Measurements from ENCODE around the gene CCDC57. TPM values are rescaled to one million over a fixed set of nuclear protein-coding genes. Genes with fewer than 3 reads are reported as not detected.

The CCDC57 gene
- total and polyA plus RNA-seq, 2 of the 4 experiments (the other 2 are of a cell fraction), result 7.3 to 31.3 TPM

GRCh38 chr17:82250868-82251500 lies 38.3 kb upstream of the CCDC57 start:
- Histone ChIP-seq H2BK15ac (ENCODE audit: low read depth, low read length) (no peak overlapping the region), H3K18ac (ENCODE audit: low read depth, low read length) (no peak overlapping the region), H3K27me3 (ENCODE audit: control insufficient read depth, insufficient read depth, low read length) (no peaks in the 10 kb centered on the region), H2AK5ac (ENCODE audit: low read depth, low read length) (no peak overlapping the region), H3K36me3 (ENCODE audit: control insufficient read depth, insufficient read depth, low read length) (peaks cover 85% of the 10 kb centered on the region), H2BK5ac (ENCODE audit: low read depth, low read length, poor library complexity, severe bottlenecking) (no peak overlapping the region), H3K4ac (ENCODE audit: low read depth, low read length) (no peak overlapping the region), H3K79me1 (ENCODE audit: low read depth in 1 of 2, low read length in 2 of 2) (peaks cover 27 to 84% of the 10 kb centered on the region in 2 experiments), H4K5ac (ENCODE audit: low read depth, low read length) (no peak overlapping the region), H3K4me1 (ENCODE audit: control insufficient read depth, insufficient read depth, low read length) (peaks cover 4% of the 10 kb centered on the region; the same call in 1 of the 2 replicates), H3K9me1 (ENCODE audit: insufficient read depth, low read length) (no peaks in the 10 kb centered on the region), H4K8ac (ENCODE audit: low read depth in 2 of 2, low read length in 2 of 2) (no peak overlapping the region), H3K4me2 (ENCODE audit: low read depth, low read length) (no peak overlapping the region), H3K27ac (ENCODE audit: insufficient read depth, low read length) (no peak overlapping the region; the same call in 1 of the 2 replicates), H3K14ac (replicated peaks; ENCODE audit: low read depth, low read length) (no peak overlapping the region), H3K9me3 (ENCODE audit: control insufficient read depth, insufficient read depth, low read length) (no peaks in the 10 kb centered on the region), H2BK120ac (ENCODE audit: low read depth, low read length) (no peak overlapping the region), H2AFZ (replicated peaks; ENCODE audit: low read length, poor library complexity) (no peak overlapping the region), H3K9ac (ENCODE audit: low read depth, low read length) (no peak overlapping the region), H4K91ac (ENCODE audit: insufficient read depth, low read depth, low read length) (no peak overlapping the region), H4K20me1 (ENCODE audit: insufficient read depth, low read length) (peaks cover 85% of the 10 kb centered on the region), H3K56ac (ENCODE audit: extremely low read depth, insufficient read depth, low read length) (no peak overlapping the region), H2AK9ac (replicated peaks; ENCODE audit: low read depth, low read length, poor library complexity) (no peak overlapping the region), H3K23ac (ENCODE audit: low read depth, low read length) (no peak overlapping the region), H3K4me3 (ENCODE audit: insufficient read depth, low read depth, low read length) (no peak overlapping the region), H2BK20ac (ENCODE audit: low read depth, low read length) (no peak overlapping the region)
- DNase-seq, result no peak
- CTCF ChIA-PET, result no interaction called here
- intact Hi-C loops (cut with micrococcal nuclease) (no loop called here), dilution Hi-C loops (cut with HindIII; ENCODE audit: low sequenced_read_pairs, unreplicated experiment) (no loop called here), in situ Hi-C loops (cut with MboI; ENCODE audit: low sequenced_read_pairs) (no loop called here)
- no peak for TF ChIP-seq POLR2A (IDR thresholded peaks at IDR 0.05; ENCODE audit: low read depth, low read length)
- TF ChIP-seq NFE2L2 (IDR thresholded peaks at IDR 0.05; ENCODE audit: low read depth, low read length), result no peak
- TF ChIP-seq RAD21 (IDR thresholded peaks at IDR 0.05; ENCODE audit: low read length), result no peak
- no peak for TF ChIP-seq CEBPB (IDR thresholded peaks at IDR 0.05; ENCODE audit: low read depth, low read length)
- no peak for TF ChIP-seq SMC3 (IDR thresholded peaks at IDR 0.05; ENCODE audit: low read depth, low read length)
- no peak for TF ChIP-seq MAFK (IDR thresholded peaks at IDR 0.05; ENCODE audit: low read depth, low read length)
- no peak for TF ChIP-seq FOS (IDR thresholded peaks at IDR 0.05; ENCODE audit: low read depth, low read length)
- no peak for TF ChIP-seq RFX5 (IDR thresholded peaks at IDR 0.05; ENCODE audit: low read depth, low read length)
- TF ChIP-seq, protein P1, sequence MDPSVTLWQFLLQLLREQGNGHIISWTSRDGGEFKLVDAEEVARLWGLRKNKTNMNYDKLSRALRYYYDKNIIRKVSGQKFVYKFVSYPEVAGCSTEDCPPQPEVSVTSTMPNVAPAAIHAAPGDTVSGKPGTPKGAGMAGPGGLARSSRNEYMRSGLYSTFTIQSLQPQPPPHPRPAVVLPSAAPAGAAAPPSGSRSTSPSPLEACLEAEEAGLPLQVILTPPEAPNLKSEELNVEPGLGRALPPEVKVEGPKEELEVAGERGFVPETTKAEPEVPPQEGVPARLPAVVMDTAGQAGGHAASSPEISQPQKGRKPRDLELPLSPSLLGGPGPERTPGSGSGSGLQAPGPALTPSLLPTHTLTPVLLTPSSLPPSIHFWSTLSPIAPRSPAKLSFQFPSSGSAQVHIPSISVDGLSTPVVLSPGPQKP (IDR thresholded peaks at IDR 0.05; ENCODE audit: borderline replicate concordance, low read depth, low read length), result no peak
- no peak for TF ChIP-seq MAZ (IDR thresholded peaks at IDR 0.05; ENCODE audit: borderline replicate concordance, low read depth, low read length)
- no peak for TF ChIP-seq MXI1 (IDR thresholded peaks at IDR 0.05; ENCODE audit: borderline replicate concordance, low read depth, low read length)
- no peak for TF ChIP-seq RCOR1 (IDR thresholded peaks at IDR 0.05; ENCODE audit: insufficient replicate concordance, low read length)
- no peak for TF ChIP-seq CHD1 (IDR thresholded peaks at IDR 0.05; ENCODE audit: low read depth, low read length)
- no peak for TF ChIP-seq BHLHE40 (IDR thresholded peaks at IDR 0.05; ENCODE audit: low read depth, low read length)
- TF ChIP-seq, protein P2, sequence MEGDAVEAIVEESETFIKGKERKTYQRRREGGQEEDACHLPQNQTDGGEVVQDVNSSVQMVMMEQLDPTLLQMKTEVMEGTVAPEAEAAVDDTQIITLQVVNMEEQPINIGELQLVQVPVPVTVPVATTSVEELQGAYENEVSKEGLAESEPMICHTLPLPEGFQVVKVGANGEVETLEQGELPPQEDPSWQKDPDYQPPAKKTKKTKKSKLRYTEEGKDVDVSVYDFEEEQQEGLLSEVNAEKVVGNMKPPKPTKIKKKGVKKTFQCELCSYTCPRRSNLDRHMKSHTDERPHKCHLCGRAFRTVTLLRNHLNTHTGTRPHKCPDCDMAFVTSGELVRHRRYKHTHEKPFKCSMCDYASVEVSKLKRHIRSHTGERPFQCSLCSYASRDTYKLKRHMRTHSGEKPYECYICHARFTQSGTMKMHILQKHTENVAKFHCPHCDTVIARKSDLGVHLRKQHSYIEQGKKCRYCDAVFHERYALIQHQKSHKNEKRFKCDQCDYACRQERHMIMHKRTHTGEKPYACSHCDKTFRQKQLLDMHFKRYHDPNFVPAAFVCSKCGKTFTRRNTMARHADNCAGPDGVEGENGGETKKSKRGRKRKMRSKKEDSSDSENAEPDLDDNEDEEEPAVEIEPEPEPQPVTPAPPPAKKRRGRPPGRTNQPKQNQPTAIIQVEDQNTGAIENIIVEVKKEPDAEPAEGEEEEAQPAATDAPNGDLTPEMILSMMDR (conservative IDR thresholded peaks at IDR 0.05; ENCODE audit: low read depth, low read length), result no peak
- TF ChIP-seq USF2 (IDR thresholded peaks at IDR 0.05; ENCODE audit: low read depth, low read length), result no peak
- no peak for ATAC-seq (ENCODE audit: low read depth)
- POLR2A ChIA-PET (ENCODE audit: unreplicated experiment), result no interaction called here
- WGBS, 2 experiments (ENCODE audit: extremely low coverage in 2 of 2, insufficient read length in 1 of 2), result 95% methylated on average over 13 of the region's 25 CpGs; no CpG with 5 or more reads in 1 of the 2 experiments
- no TSS peak for BruUV-seq (replicated peaks)

Measured in IMR-90 (cell line).